Stimulated activated naive CD8-positive, alpha-beta T cell treated with anti-CD3 and anti-CD28 coated beads, Interleukin-15, Interleukin-2, amounts not matched to agents 100 ng/mL and 50 ng/mL, for 24 hours (primary cell): Measurements from ENCODE around the gene FFAR1.

Source experiments
- H3K27ac Mint-ChIP-seq: one replicate; pipeline ENCODE4 v1.8.0; 2021; ENCODE audit warnings: mild to moderate bottlenecking, mixed read lengths
- H3K27me3 Mint-ChIP-seq: one replicate; pipeline ENCODE4 v1.8.0; 2021; ENCODE audit warnings: mixed read lengths
- H3K36me3 Mint-ChIP-seq: one replicate; pipeline ENCODE4 v1.8.0; 2021; ENCODE audit warnings: low read depth, mixed read lengths
- H3K4me1 Mint-ChIP-seq: one replicate; pipeline ENCODE4 v1.8.0; 2021; ENCODE audit warnings: low read depth, mixed read lengths
- H3K4me3 Mint-ChIP-seq: one replicate; pipeline ENCODE4 v1.8.0; 2021; ENCODE audit warnings: mild to moderate bottlenecking, mixed read lengths
- H3K9me3 Mint-ChIP-seq: one replicate; pipeline ENCODE4 v1.8.0; 2021; ENCODE audit warnings: mixed read lengths

FFAR1 gene

GRCh38 chr19:35310331-35310730 is 37.4 kb upstream of the FFAR1 start:
- Mint-ChIP-seq H3K36me3 (no peaks in the 10 kb centered on the region), H3K27ac (no peak overlapping the region), H3K4me1 (peaks cover 3% of the 10 kb centered on the region), H3K4me3 (no peak overlapping the region), H3K27me3 (no peaks in the 10 kb centered on the region), H3K9me3 (no peaks in the 10 kb centered on the region)

GRCh38 chr19:35310811-35311465 is 36.8 kb upstream of the FFAR1 start:
- Mint-ChIP-seq H3K27me3 (no peaks in the 10 kb centered on the region), H3K4me1 (peaks cover 3% of the 10 kb centered on the region), H3K4me3 (no peak overlapping the region), H3K9me3 (no peaks in the 10 kb centered on the region), H3K36me3 (no peaks in the 10 kb centered on the region), H3K27ac (no peak overlapping the region)

- Mint-ChIP-seq H3K27me3 (no peaks in the 10 kb centered on the region), H3K36me3 (no peaks in the 10 kb centered on the region), H3K4me1 (peaks cover 3% of the 10 kb centered on the region), H3K27ac (no peak overlapping the region), H3K4me3 (no peak overlapping the region), H3K9me3 (no peaks in the 10 kb centered on the region)
Observed at GRCh38 chr19:35311901-35312665, 35.6 kb upstream of the FFAR1 start.

- H3K27ac Mint-ChIP-seq = no peak overlapping the region
- no peak overlapping the region for H3K4me3 Mint-ChIP-seq
- H3K27me3 Mint-ChIP-seq = no peaks in the 10 kb centered on the region
- H3K9me3 Mint-ChIP-seq = no peaks in the 10 kb centered on the region
- H3K36me3 Mint-ChIP-seq = no peaks in the 10 kb centered on the region
- peaks cover 11% of the 10 kb centered on the region for H3K4me1 Mint-ChIP-seq
Observed at GRCh38 chr19:35313587-35313986, 34.1 kb upstream of the FFAR1 start.

GRCh38 chr19:35314031-35314430 is 33.7 kb upstream of the FFAR1 start:
- no peaks in the 10 kb centered on the region for H3K9me3 Mint-ChIP-seq
- H3K36me3 Mint-ChIP-seq = no peaks in the 10 kb centered on the region
- H3K4me3 Mint-ChIP-seq = no peak overlapping the region
- peaks cover 16% of the 10 kb centered on the region for H3K4me1 Mint-ChIP-seq
- H3K27me3 Mint-ChIP-seq = no peaks in the 10 kb centered on the region
- H3K27ac Mint-ChIP-seq = no peak overlapping the region

GRCh38 chr19:35314858-35315470 is 32.7 kb upstream of the FFAR1 start:
- no peak overlapping the region for H3K27ac Mint-ChIP-seq
- H3K27me3 Mint-ChIP-seq = no peaks in the 10 kb centered on the region
- no peaks in the 10 kb centered on the region for H3K9me3 Mint-ChIP-seq
- peaks cover 18% of the 10 kb centered on the region for H3K4me1 Mint-ChIP-seq
- no peaks in the 10 kb centered on the region for H3K36me3 Mint-ChIP-seq
- no peak overlapping the region for H3K4me3 Mint-ChIP-seq

- Mint-ChIP-seq H3K9me3 (no peaks in the 10 kb centered on the region), H3K4me3 (no peak overlapping the region), H3K27me3 (no peaks in the 10 kb centered on the region), H3K36me3 (no peaks in the 10 kb centered on the region), H3K27ac (no peak overlapping the region), H3K4me1 (peaks cover 17% of the 10 kb centered on the region)
Observed at GRCh38 chr19:35315883-35316282, 31.8 kb upstream of the FFAR1 start.

GRCh38 chr19:35316560-35316959 is 31.1 kb upstream of the FFAR1 start:
- no peak overlapping the region for H3K4me3 Mint-ChIP-seq
- H3K4me1 Mint-ChIP-seq = peaks cover 19% of the 10 kb centered on the region
- no peaks in the 10 kb centered on the region for H3K36me3 Mint-ChIP-seq
- H3K9me3 Mint-ChIP-seq = no peaks in the 10 kb centered on the region
- H3K27me3 Mint-ChIP-seq = no peaks in the 10 kb centered on the region
- H3K27ac Mint-ChIP-seq = no peak overlapping the region

- Mint-ChIP-seq H3K27me3 (peaks cover 3% of the 10 kb centered on the region), H3K4me3 (no peak overlapping the region), H3K4me1 (peaks cover 19% of the 10 kb centered on the region), H3K36me3 (no peaks in the 10 kb centered on the region), H3K9me3 (no peaks in the 10 kb centered on the region), H3K27ac (no peak overlapping the region)
Observed at GRCh38 chr19:35317464-35318043, 30.1 kb upstream of the FFAR1 start.

GRCh38 chr19:35318679-35319448 is 28.8 kb upstream of the FFAR1 start:
- H3K9me3 Mint-ChIP-seq = no peaks in the 10 kb centered on the region
- peaks cover 3% of the 10 kb centered on the region for H3K27me3 Mint-ChIP-seq
- peaks cover 19% of the 10 kb centered on the region for H3K4me1 Mint-ChIP-seq
- no peaks in the 10 kb centered on the region for H3K36me3 Mint-ChIP-seq
- H3K4me3 Mint-ChIP-seq = no peak overlapping the region
- H3K27ac Mint-ChIP-seq = peak overlapping the region; percentile 76

GRCh38 chr19:35320065-35320713 is 27.5 kb upstream of the FFAR1 start:
- peak overlapping the region; percentile 58 for H3K27ac Mint-ChIP-seq
- H3K4me1 Mint-ChIP-seq = peaks cover 19% of the 10 kb centered on the region
- no peaks in the 10 kb centered on the region for H3K9me3 Mint-ChIP-seq
- no peaks in the 10 kb centered on the region for H3K36me3 Mint-ChIP-seq
- no peak overlapping the region for H3K4me3 Mint-ChIP-seq
- H3K27me3 Mint-ChIP-seq = peaks cover 3% of the 10 kb centered on the region

GRCh38 chr19:35321291-35321690 is 26.4 kb upstream of the FFAR1 start:
- no peaks in the 10 kb centered on the region for H3K9me3 Mint-ChIP-seq

GRCh38 chr19:35322014-35322413 is 25.7 kb upstream of the FFAR1 start:
- peaks cover 8% of the 10 kb centered on the region for H3K27me3 Mint-ChIP-seq
- no peaks in the 10 kb centered on the region for H3K36me3 Mint-ChIP-seq
- H3K9me3 Mint-ChIP-seq = no peaks in the 10 kb centered on the region
- H3K27ac Mint-ChIP-seq = no peak overlapping the region
- no peak overlapping the region for H3K4me3 Mint-ChIP-seq
- peaks cover 19% of the 10 kb centered on the region for H3K4me1 Mint-ChIP-seq

More at GRCh38 chr19:35321291-35321690, 26.4 kb upstream of the FFAR1 start:
- H3K4me1 Mint-ChIP-seq = peaks cover 19% of the 10 kb centered on the region
- no peaks in the 10 kb centered on the region for H3K36me3 Mint-ChIP-seq
- H3K4me3 Mint-ChIP-seq = no peak overlapping the region
- H3K27me3 Mint-ChIP-seq = peaks cover 8% of the 10 kb centered on the region
- no peak overlapping the region for H3K27ac Mint-ChIP-seq

- H3K4me1 Mint-ChIP-seq = peaks cover 26% of the 10 kb centered on the region
- no peak overlapping the region for H3K27ac Mint-ChIP-seq
Observed at GRCh38 chr19:35327642-35328041, 20.1 kb upstream of the FFAR1 start.

More at GRCh38 chr19:35327642-35328041, 20.1 kb upstream of the FFAR1 start:
- H3K9me3 Mint-ChIP-seq = no peaks in the 10 kb centered on the region
- H3K27me3 Mint-ChIP-seq = peaks cover 13% of the 10 kb centered on the region
- no peaks in the 10 kb centered on the region for H3K36me3 Mint-ChIP-seq
- H3K4me3 Mint-ChIP-seq = no peak overlapping the region
